Hematopoietic multipotent progenitor cell treated with erythropoietin and hydrocortisone succinate and interleukin-3 and kit ligand, for 15 days (in vitro differentiated cells): ENCODE results near the gene CT45A5.
"Not testable (repeated sequence)": the region's sequence is repeated elsewhere in the genome, so short reads cannot be mapped to it uniquely, and the experiment has no call there.

Source experiments
- DNase-seq: peaks from one replicate; pipeline ENCODE4 v3.0.0-alpha.2; 2015; ENCODE audit warnings: low spot score

CT45A5 gene

DNA sequence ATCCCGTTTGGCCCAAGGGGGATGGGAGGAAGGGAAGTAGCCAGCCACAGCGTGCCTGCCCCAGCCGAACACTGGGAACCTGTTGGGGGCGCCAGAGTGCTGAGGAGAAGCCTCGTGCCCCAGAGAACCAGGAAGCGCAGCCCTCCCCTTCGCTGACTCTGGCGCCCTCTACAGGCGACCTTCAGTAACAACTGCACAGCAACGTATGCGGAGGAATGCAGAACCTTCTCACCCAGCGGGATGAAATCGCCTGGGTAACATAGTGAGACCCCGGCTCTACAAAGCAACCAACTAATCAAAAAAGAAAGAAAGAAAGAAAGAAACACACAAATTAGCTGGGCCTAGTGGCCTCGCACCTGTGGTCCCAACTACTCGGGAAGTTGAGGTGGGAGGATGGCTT is at the start of gene CT45A5:
TSS of gene CT45A5 (minus strand) at position 101 of the 400 bp plus-strand sequence. CDS start 3,774 bp downstream, outside the sequence.
- not testable (repeated sequence) for DNase-seq

DNA sequence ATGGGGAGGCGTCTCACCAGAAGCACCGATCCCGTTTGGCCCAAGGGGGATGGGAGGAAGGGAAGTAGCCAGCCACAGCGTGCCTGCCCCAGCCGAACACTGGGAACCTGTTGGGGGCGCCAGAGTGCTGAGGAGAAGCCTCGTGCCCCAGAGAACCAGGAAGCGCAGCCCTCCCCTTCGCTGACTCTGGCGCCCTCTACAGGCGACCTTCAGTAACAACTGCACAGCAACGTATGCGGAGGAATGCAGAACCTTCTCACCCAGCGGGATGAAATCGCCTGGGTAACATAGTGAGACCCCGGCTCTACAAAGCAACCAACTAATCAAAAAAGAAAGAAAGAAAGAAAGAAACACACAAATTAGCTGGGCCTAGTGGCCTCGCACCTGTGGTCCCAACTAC is 34.6 kb upstream of the CT45A5 start, which contains the start of gene CT45A2:
TSS of gene CT45A2 (minus strand) at position 101 of the 400 bp plus-strand sequence. CDS start 3,747 bp downstream, outside the sequence.
- not testable (repeated sequence) for DNase-seq

DNA sequence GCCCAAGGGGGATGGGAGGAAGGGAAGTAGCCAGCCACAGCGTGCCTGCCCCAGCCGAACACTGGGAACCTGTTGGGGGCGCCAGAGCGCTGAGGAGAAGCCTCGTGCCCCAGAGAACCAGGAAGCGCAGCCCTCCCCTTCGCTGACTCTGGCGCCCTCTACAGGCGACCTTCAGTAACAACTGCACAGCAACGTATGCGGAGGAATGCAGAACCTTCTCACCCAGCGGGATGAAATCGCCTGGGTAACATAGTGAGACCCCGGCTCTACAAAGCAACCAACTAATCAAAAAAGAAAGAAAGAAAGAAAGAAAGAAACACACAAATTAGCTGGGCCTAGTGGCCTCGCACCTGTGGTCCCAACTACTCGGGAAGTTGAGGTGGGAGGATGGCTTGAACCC is 17.4 kb upstream of the CT45A5 start, which contains the start of gene CT45A6:
TSS of gene CT45A6 (minus strand) at position 101 of the 400 bp plus-strand sequence. CDS start 3,794 bp downstream, outside the sequence.
- not testable (repeated sequence) for DNase-seq

DNA sequence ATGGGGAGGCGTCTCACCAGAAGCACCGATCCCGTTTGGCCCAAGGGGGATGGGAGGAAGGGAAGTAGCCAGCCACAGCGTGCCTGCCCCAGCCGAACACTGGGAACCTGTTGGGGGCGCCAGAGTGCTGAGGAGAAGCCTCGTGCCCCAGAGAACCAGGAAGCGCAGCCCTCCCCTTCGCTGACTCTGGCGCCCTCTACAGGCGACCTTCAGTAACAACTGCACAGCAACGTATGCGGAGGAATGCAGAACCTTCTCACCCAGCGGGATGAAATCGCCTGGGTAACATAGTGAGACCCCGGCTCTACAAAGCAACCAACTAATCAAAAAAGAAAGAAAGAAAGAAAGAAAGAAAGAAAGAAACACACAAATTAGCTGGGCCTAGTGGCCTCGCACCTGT is 17.2 kb downstream of the CT45A5 start, which contains the start of gene CT45A3:
TSS of gene CT45A3 (minus strand) at position 101 of the 400 bp plus-strand sequence. CDS start 3,747 bp downstream, outside the sequence.
- DNase-seq: not testable (repeated sequence)

GRCh38 chrX:135744739-135745138 is 40.6 kb downstream of the CT45A5 start:
- not testable (repeated sequence) for DNase-seq

- DNase-seq: no peak
These were observed 44.0 kb downstream of the CT45A5 start for GRCh38 chrX:135741192-135741715.

GRCh38 chrX:135740681-135741149 is 44.6 kb downstream of the CT45A5 start:
- peak; percentile 27 for DNase-seq

GRCh38 chrX:135737366-135738071 is 47.8 kb downstream of the CT45A5 start:
- DNase-seq: no peak

- not testable (repeated sequence) for DNase-seq
These were observed 50.6 kb downstream of the CT45A5 start for GRCh38 chrX:135734666-135735065.
